CD4-positive, alpha-beta T cell (primary cell): ENCODE data around the gene DICER1. TPM values are rescaled to one million over a fixed set of nuclear protein-coding genes. Genes with fewer than 3 reads are reported as not detected.

Experiments
- ATAC-seq: fragments of 200-7000 bp; cut with Tn5 transposase; one replicate; pipeline ENCODE4 v1.10.0; 2022; ENCODE audit warnings: mild to moderate bottlenecking; ENCODE audit not compliant: poor library complexity
- CTCF ChIA-PET: fragments of 350-600 bp; sonication (Branson Sonifier 250); formaldehyde crosslinking; loops from one replicate; lab custom pipeline; 2021; ENCODE audit warnings: antibody characterized with exemption, inconsistent platforms; lab: Charles Lee
- POLR2A ChIA-PET: fragments of 350-600 bp; sonication (Branson Sonifier 250); formaldehyde crosslinking; loops from one replicate; lab custom pipeline; 2021; ENCODE audit warnings: antibody characterized with exemption, inconsistent platforms; lab: Charles Lee
- DNase-seq, 14 experiments: peaks; one replicate each; pipeline ENCODE4 v3.0.0-alpha.2; 2013 to 2020; ENCODE audit warnings: mixed read lengths in 2 of 14
- H3K27ac ChIP-seq, 2 donors: one replicate each; pipeline versions ENCODE4 v1.5.1 to v1.7.0; 2013; ENCODE audit warnings: low read length in 2 of 2, low read depth in 1 of 2, mild to moderate bottlenecking in 1 of 2
- H3K27me3 ChIP-seq, 2 experiments: 1 replicate in 1 of 2; 2 replicates in 1 of 2; pipeline versions ENCODE4 v1.6.1 to v1.7.0; 2013; ENCODE audit warnings: low read length in 2 of 2, control low read depth in 1 of 2, mild to moderate bottlenecking in 1 of 2, moderate library complexity in 1 of 2; ENCODE audit not compliant: insufficient read depth in 2 of 2, control insufficient read depth in 1 of 2
- H3K36me3 ChIP-seq: one replicate; pipeline ENCODE4 v1.6.1; 2013; ENCODE audit warnings: low read length, control low read depth; ENCODE audit not compliant: insufficient read depth
- H3K4me1 ChIP-seq: one replicate; pipeline ENCODE4 v1.6.1; 2013; ENCODE audit warnings: low read length, control low read depth; ENCODE audit not compliant: insufficient read depth
- H3K4me3 ChIP-seq: one replicate; pipeline ENCODE4 v1.5.1; 2013; ENCODE audit warnings: mild to moderate bottlenecking, low read length, moderate library complexity
- H3K9me3 ChIP-seq, 2 experiments: 1 replicate in 1 of 2; 2 replicates in 1 of 2; pipeline versions ENCODE4 v1.6.1 to v1.7.0; 2013; ENCODE audit warnings: low read length in 2 of 2, mild to moderate bottlenecking in 2 of 2, control low read depth in 1 of 2, moderate library complexity in 1 of 2; ENCODE audit not compliant: control insufficient read depth in 1 of 2, insufficient read depth in 1 of 2
- H3K27ac Mint-ChIP-seq: one replicate; pipeline ENCODE4 v1.8.0; 2020; ENCODE audit warnings: mixed read lengths
- H3K27me3 Mint-ChIP-seq: one replicate; pipeline ENCODE4 v1.8.0; 2021; ENCODE audit warnings: mixed read lengths
- H3K36me3 Mint-ChIP-seq: one replicate; pipeline ENCODE4 v1.8.0; 2021; ENCODE audit warnings: low read depth, mixed read lengths
- H3K4me1 Mint-ChIP-seq: one replicate; pipeline ENCODE4 v1.8.0; 2021; ENCODE audit warnings: low read depth, mixed read lengths
- H3K4me3 Mint-ChIP-seq: one replicate; pipeline ENCODE4 v1.8.0; 2020; ENCODE audit warnings: mild to moderate bottlenecking, mixed read lengths
- H3K9me3 Mint-ChIP-seq: one replicate; pipeline ENCODE4 v1.8.0; 2020; ENCODE audit warnings: mixed read lengths
- CTCF ChIP-seq: fragments of 200-600 bp; IDR thresholded peaks from one replicate; pipeline ENCODE4 v1.8.0; 2022; ENCODE audit warnings: antibody characterized with exemption, mild to moderate bottlenecking
- intact Hi-C, 2 experiments: fragments of 100-400 bp; cut with DNase I in 1 of 2; cut with micrococcal nuclease in 1 of 2; formaldehyde crosslinking; loops; one replicate each; pipeline versions ENCODE4 v1.15.1 to v1.9.0; 2023 to 2025; cut with DNase I, micrococcal nuclease
- total RNA-seq, 174 experiments: library from RNA in 2 of 174; stranded (reverse) in 2 of 174; gene quantifications; one replicate each; pipeline ENCODE4 v1.2.3 and lab custom pipeline; 2021 to 2026

Gene DICER1
- total RNA-seq, 2 experiments from 2014 or later: 53.7 to 66.0 TPM

DNA sequence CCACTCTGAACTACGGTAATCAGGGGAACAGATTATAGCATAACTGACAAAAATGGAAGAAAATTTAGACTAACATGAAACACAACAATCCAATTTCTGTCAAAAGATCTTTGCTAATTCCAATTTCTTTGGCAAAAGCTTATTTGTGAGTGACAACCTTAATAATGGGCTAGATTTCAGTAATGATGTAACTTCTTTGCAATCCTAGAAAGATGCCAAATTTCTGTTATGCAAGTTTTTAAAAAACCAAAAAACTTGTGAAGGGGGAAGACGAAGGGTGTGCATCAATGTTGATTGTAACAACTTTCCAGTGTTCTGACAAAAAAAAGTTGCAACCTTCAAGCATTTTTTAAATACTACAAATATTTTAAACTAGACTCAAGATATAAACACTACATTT lies 59.9 kb downstream of the DICER1 start:
- peaks cover 93% of the 10 kb centered on the region for H3K36me3 Mint-ChIP-seq
- H3K4me3 Mint-ChIP-seq: no peak overlapping the region
- peak overlapping the region; percentile 24 for H3K27ac Mint-ChIP-seq
- no peak for TF ChIP-seq CTCF
- ATAC-seq (no peak), DNase-seq (no peak)
- H3K4me1 Mint-ChIP-seq: peaks cover 36% of the 10 kb centered on the region
- ChIA-PET POLR2A (no interaction called here), CTCF (interaction anchor here (1.2 kb wide), 1 partner anchor 53 kb away, joined by 3 read pairs; no protein-coding TSS in a partner anchor)
- Histone ChIP-seq H3K4me1 (no peaks in the 10 kb centered on the region), H3K9me3 (no peaks in the 10 kb centered on the region), H3K36me3 (peaks cover 52% of the 10 kb centered on the region), H3K4me3 (no peak overlapping the region), H3K27ac (no peak overlapping the region), H3K27me3 (no peaks in the 10 kb centered on the region)
- no peaks in the 10 kb centered on the region for H3K9me3 Mint-ChIP-seq
- no peaks in the 10 kb centered on the region for H3K27me3 Mint-ChIP-seq
- intact Hi-C loops: no loop called here

GRCh38 chr14:95096476-95096875 lies 60.9 kb downstream of the DICER1 start:
- no peak for ATAC-seq
- H3K36me3 ChIP-seq: peaks cover 50% of the 10 kb centered on the region
- no peak overlapping the region for H3K27ac Mint-ChIP-seq

DNA sequence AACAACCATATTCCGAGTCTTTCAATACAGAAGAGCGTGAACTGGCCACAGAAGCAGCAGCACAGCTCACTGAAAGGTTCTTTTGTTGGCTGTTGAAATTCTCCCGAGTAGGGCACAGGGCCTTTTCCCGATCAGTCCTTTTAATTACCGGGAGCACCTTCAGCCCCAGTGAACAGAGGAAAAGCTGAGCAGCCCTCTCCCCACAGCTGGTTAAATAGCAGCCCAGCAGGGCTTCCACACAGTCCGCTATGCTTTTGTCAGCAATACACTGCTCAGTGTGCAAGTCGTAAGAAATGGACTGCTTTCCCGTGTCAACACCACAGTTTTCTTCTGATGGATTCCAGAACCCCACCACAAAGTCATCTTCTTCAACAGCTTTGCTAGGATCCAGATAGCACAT lies 61.3 kb downstream of the DICER1 start:
- ChIA-PET POLR2A (no interaction called here), CTCF (no interaction called here)
- Mint-ChIP-seq H3K4me1 (peaks cover 28% of the 10 kb centered on the region), H3K27ac (no peak overlapping the region), H3K9me3 (no peaks in the 10 kb centered on the region), H3K27me3 (no peaks in the 10 kb centered on the region), H3K4me3 (no peak overlapping the region), H3K36me3 (peaks cover 93% of the 10 kb centered on the region)
- intact Hi-C loops: no loop called here
- Histone ChIP-seq H3K27me3 (no peaks in the 10 kb centered on the region), H3K36me3 (peaks cover 54% of the 10 kb centered on the region), H3K4me1 (no peaks in the 10 kb centered on the region), H3K27ac (no peak overlapping the region), H3K9me3 (no peaks in the 10 kb centered on the region), H3K4me3 (no peak overlapping the region)
- DNase-seq (no peak), ATAC-seq (no peak)
- TF ChIP-seq CTCF: no peak

More at GRCh38 chr14:95096476-95096875, 60.9 kb downstream of the DICER1 start:
- no peak overlapping the region for H3K4me3 ChIP-seq
- H3K4me1 ChIP-seq: no peaks in the 10 kb centered on the region
- no peak overlapping the region for H3K27ac ChIP-seq
- no peak for TF ChIP-seq CTCF
- no peaks in the 10 kb centered on the region for H3K27me3 ChIP-seq
- Mint-ChIP-seq H3K27me3 (no peaks in the 10 kb centered on the region), H3K36me3 (peaks cover 93% of the 10 kb centered on the region), H3K9me3 (no peaks in the 10 kb centered on the region), H3K4me3 (no peak overlapping the region), H3K4me1 (peaks cover 31% of the 10 kb centered on the region)
- H3K9me3 ChIP-seq: no peaks in the 10 kb centered on the region
- intact Hi-C loops: no loop called here
- ChIA-PET CTCF (interaction anchor here (1.2 kb wide), 1 partner anchor 54 kb away, joined by 3 read pairs; no protein-coding TSS in a partner anchor), POLR2A (no interaction called here)
- DNase-seq: no peak
